CD14-positive monocyte (primary cell): ENCODE data around the gene IL27RA. TPM values are rescaled to one million over a fixed set of nuclear protein-coding genes. Genes with fewer than 3 reads are reported as not detected.

Experiments
- DNase-seq, 3 donors: peaks; one replicate each; pipeline ENCODE4 v3.0.0-alpha.2; 2011 to 2022
- H2AFZ ChIP-seq: 2 replicates; pipeline ENCODE4 v1.6.0; 2012; ENCODE audit warnings: mild to moderate bottlenecking, low read depth, low read length, inconsistent platforms; ENCODE audit not compliant: insufficient read depth, poor library complexity, severe bottlenecking
- H3K27ac ChIP-seq, 2 donors: 1 replicate in 1 of 2; 2 replicates in 1 of 2; pipeline ENCODE4 v1.5.1; 2012 to 2013; ENCODE audit warnings: low read length in 2 of 2, control low read depth in 1 of 2, inconsistent platforms in 1 of 2, low read depth in 1 of 2, mild to moderate bottlenecking in 1 of 2
- H3K27me3 ChIP-seq, 2 donors: one replicate each; pipeline versions ENCODE4 v1.6.0 to v1.6.1; 2011 to 2013; ENCODE audit warnings: low read length in 2 of 2; ENCODE audit not compliant: control insufficient read depth in 2 of 2, insufficient read depth in 2 of 2
- H3K36me3 ChIP-seq, 2 donors: replicated peaks in 1 of 2; 1 replicate in 1 of 2; 2 replicates in 1 of 2; pipeline versions ENCODE4 v1.5.1 to v1.6.1; 2012 to 2013; ENCODE audit warnings: low read length in 2 of 2, control low read depth in 1 of 2, inconsistent platforms in 1 of 2, mild to moderate bottlenecking in 1 of 2; ENCODE audit not compliant: insufficient read depth in 2 of 2, control insufficient read depth in 1 of 2
- H3K4me1 ChIP-seq, 2 donors: 1 replicate in 1 of 2; 2 replicates in 1 of 2; pipeline versions ENCODE4 v1.5.1 to v1.6.1; 2012 to 2013; ENCODE audit warnings: low read length in 2 of 2, control low read depth in 1 of 2, inconsistent platforms in 1 of 2, mild to moderate bottlenecking in 1 of 2, moderate library complexity in 1 of 2; ENCODE audit not compliant: insufficient read depth in 2 of 2, control insufficient read depth in 1 of 2
- H3K4me2 ChIP-seq: replicated peaks from 2 replicates; pipeline ENCODE3; 2012; ENCODE audit warnings: low read length, moderate library complexity, mild to moderate bottlenecking; ENCODE audit not compliant: poor library complexity, severe bottlenecking; ENCODE audit errors: extremely low read depth
- H3K4me3 ChIP-seq, 3 experiments: fragments of 200-600 bp in 1 of 3; sonication (generic) in 1 of 3; replicated peaks in 1 of 3; 1 replicate in 2 of 3; 2 replicates in 1 of 3; pipeline ENCODE4 v1.5.1; 2011 to 2013; ENCODE audit warnings: low read length in 3 of 3, mild to moderate bottlenecking in 3 of 3, control low read depth in 2 of 3, low read depth in 2 of 3, inconsistent platforms in 1 of 3, moderate library complexity in 1 of 3
- H3K79me2 ChIP-seq: 2 replicates; pipeline ENCODE4 v1.6.0; 2012; ENCODE audit warnings: mild to moderate bottlenecking, control low read depth, inconsistent platforms, low read length, moderate library complexity; ENCODE audit not compliant: insufficient read depth
- H3K9ac ChIP-seq: 2 replicates; pipeline ENCODE4 v1.6.0; 2017; ENCODE audit warnings: low read length, mild to moderate bottlenecking; ENCODE audit not compliant: insufficient read depth, poor library complexity, severe bottlenecking
- H3K9me3 ChIP-seq, 2 donors: replicated peaks in 1 of 2; 1 replicate in 1 of 2; 2 replicates in 1 of 2; pipeline versions ENCODE4 v1.5.1 to v1.6.1; 2012 to 2013; ENCODE audit warnings: low read length in 2 of 2, control low read depth in 1 of 2; ENCODE audit not compliant: control insufficient read depth in 1 of 2, insufficient read depth in 1 of 2
- H4K20me1 ChIP-seq: 2 replicates; pipeline ENCODE4 v1.6.0; 2012; ENCODE audit warnings: mild to moderate bottlenecking, low read length, control low read depth, moderate library complexity; ENCODE audit not compliant: insufficient read depth
- H3K27ac Mint-ChIP-seq, 7 donors: one replicate each; pipeline ENCODE4 v1.8.0; 2020; ENCODE audit warnings: mild to moderate bottlenecking in 7 of 7, mixed read lengths in 7 of 7, moderate library complexity in 6 of 7, inconsistent platforms in 2 of 7
- H3K27me3 Mint-ChIP-seq, 3 donors: one replicate each; pipeline ENCODE4 v1.8.0; 2021 to 2022; ENCODE audit warnings: low read depth in 3 of 3, mild to moderate bottlenecking in 3 of 3, mixed read lengths in 3 of 3, moderate library complexity in 3 of 3, inconsistent platforms in 1 of 3
- H3K36me3 Mint-ChIP-seq, 2 donors: one replicate each; pipeline ENCODE4 v1.8.0; 2020; ENCODE audit warnings: mixed read lengths in 2 of 2, inconsistent platforms in 1 of 2, mild to moderate bottlenecking in 1 of 2
- H3K4me1 Mint-ChIP-seq: one replicate; pipeline ENCODE4 v1.8.0; 2020; ENCODE audit warnings: mild to moderate bottlenecking, mixed read lengths
- H3K4me3 Mint-ChIP-seq, 2 donors: one replicate each; pipeline ENCODE4 v1.8.0; 2020; ENCODE audit warnings: mild to moderate bottlenecking in 2 of 2, mixed read lengths in 2 of 2, moderate library complexity in 1 of 2
- H3K9me3 Mint-ChIP-seq, 7 donors: one replicate each; pipeline ENCODE4 v1.8.0; 2020 to 2022; ENCODE audit warnings: mixed read lengths in 7 of 7, mild to moderate bottlenecking in 6 of 7, moderate library complexity in 6 of 7, inconsistent platforms in 2 of 7
- CTCF ChIP-seq: fragments of 200-600 bp; IDR thresholded peaks from one replicate; pipeline ENCODE4 v1.8.0; 2022; ENCODE audit warnings: antibody characterized with exemption, mild to moderate bottlenecking
- WGBS: methylation state at CpG from one replicate; pipeline ENCODE4 v1.1.5; 2013; ENCODE audit warnings: missing lambda C conversion rate; ENCODE audit not compliant: insufficient coverage; 5-methylcytosine and 5-hydroxymethylcytosine counted together
- intact Hi-C, 2 donors: fragments of 100-400 bp; cut with micrococcal nuclease; formaldehyde crosslinking; loops; one replicate each; pipeline versions ENCODE4 v1.15.0 to v1.15.1; 2023
- polyA plus RNA-seq, 3 donors: library from polyadenylated mRNA; depleted of rRNA in 1 of 3; unstranded in 2 of 3; stranded (reverse) in 1 of 3; fragments of 300-500 nt in 2 of 3; fragments of >200 nt in 1 of 3; fragmentation: Illumina TruSeq in 2 of 3; gene quantifications; 1 replicate in 2 of 3; 2 replicates in 1 of 3; pipeline ENCODE4 v1.2.3, GENCODE V29; 2012 to 2021

IL27RA gene
- polyA plus RNA-seq, 3 donors, result 40.4 to 61.5 (median 54.9) TPM

GRCh38 chr19:14072535-14073260 is 41.1 kb downstream of the IL27RA start, which contains the start of gene MISP3:
MISP3 (plus strand) TSS chr19:14072786; CDS start chr19:14073310, 524 bp downstream.
- peaks cover 0 to 3% of the 10 kb centered on the region in 2 donors for H3K36me3 Mint-ChIP-seq
- peak within 1 kb of the TSS in 1 of 2 donors; percentile 56 for H3K27ac ChIP-seq
- H3K4me1 ChIP-seq, result peaks cover 54 to 60% of the 10 kb centered on the region in 2 donors

More at GRCh38 chr19:14072535-14073260, 41.1 kb downstream of the IL27RA start, which contains the start of gene MISP3:
- Histone ChIP-seq H3K9ac (peak within 1 kb of the TSS; percentile 70), H3K9me3 (no peaks in the 10 kb centered on the region), H3K27me3 (peaks cover 0 to 22% of the 10 kb centered on the region in 2 donors), H3K4me3 (peak within 1 kb of the TSS; percentile 50 to 95 (median 67)), H2AFZ (peak within 1 kb of the TSS; percentile 91), H3K36me3 (no peaks in the 10 kb centered on the region), H4K20me1 (no peaks in the 10 kb centered on the region), H3K79me2 (no peaks in the 10 kb centered on the region), H3K4me2 (peak within 1 kb of the TSS; percentile 100)
- H3K27ac Mint-ChIP-seq, result peak within 1 kb of the TSS in 4 of 7 donors; percentile 32 to 88 (median 76)
- TF ChIP-seq CTCF, result no peak
- intact Hi-C loops, result loop anchor here in 1 of 2 donors (5.0 kb wide), 1 partner anchor 190 kb away; no protein-coding TSS in a partner anchor
- peaks cover 18 to 45% (median 34%) of the 10 kb centered on the region in 3 donors for H3K27me3 Mint-ChIP-seq
- H3K4me3 Mint-ChIP-seq, result peak within 1 kb of the TSS; percentile 97 to 99
- 1% methylated on average over 51 of the region's 51 CpGs for WGBS
- H3K4me1 Mint-ChIP-seq, result peaks cover 39% of the 10 kb centered on the region
- no peaks in the 10 kb centered on the region for H3K9me3 Mint-ChIP-seq
- DNase-seq, result peak in 1 of 3 donors; percentile 17
